Activated naive CD4-positive, alpha-beta T cell treated with anti-CD3 and anti-CD28 coated beads, Interleukin-2, amount 10 ng/mL, durations not matched to agents 7 days and 5 days (primary cell): ENCODE results near the gene COMMD8.
"Not testable (repeated sequence)": the region's sequence is repeated elsewhere in the genome, so short reads cannot be mapped to it uniquely, and the experiment has no call there.

Experiments used
- CTCF ChIA-PET: fragments of 350-600 bp; sonication (Branson Sonifier 250); formaldehyde crosslinking; loops from one replicate; lab custom pipeline; 2021; ENCODE audit warnings: antibody characterized with exemption; lab: Charles Lee
- DNase-seq: peaks from one replicate; pipeline ENCODE4 v3.0.0-alpha.2; 2020
- H3K27ac Mint-ChIP-seq: one replicate; pipeline ENCODE4 v1.8.0; 2021; ENCODE audit warnings: mild to moderate bottlenecking, moderate library complexity, mixed read lengths
- H3K27me3 Mint-ChIP-seq: one replicate; pipeline ENCODE4 v1.8.0; 2021; ENCODE audit warnings: mild to moderate bottlenecking, mixed read lengths
- H3K36me3 Mint-ChIP-seq: one replicate; pipeline ENCODE4 v1.8.0; 2021; ENCODE audit warnings: mixed read lengths
- H3K4me1 Mint-ChIP-seq: one replicate; pipeline ENCODE4 v1.8.0; 2021; ENCODE audit warnings: mixed read lengths
- H3K4me3 Mint-ChIP-seq: one replicate; pipeline ENCODE4 v1.8.0; 2021; ENCODE audit warnings: mild to moderate bottlenecking, moderate library complexity, mixed read lengths
- H3K9me3 Mint-ChIP-seq: one replicate; pipeline ENCODE4 v1.8.0; 2021; ENCODE audit warnings: mixed read lengths

Gene COMMD8

DNA sequence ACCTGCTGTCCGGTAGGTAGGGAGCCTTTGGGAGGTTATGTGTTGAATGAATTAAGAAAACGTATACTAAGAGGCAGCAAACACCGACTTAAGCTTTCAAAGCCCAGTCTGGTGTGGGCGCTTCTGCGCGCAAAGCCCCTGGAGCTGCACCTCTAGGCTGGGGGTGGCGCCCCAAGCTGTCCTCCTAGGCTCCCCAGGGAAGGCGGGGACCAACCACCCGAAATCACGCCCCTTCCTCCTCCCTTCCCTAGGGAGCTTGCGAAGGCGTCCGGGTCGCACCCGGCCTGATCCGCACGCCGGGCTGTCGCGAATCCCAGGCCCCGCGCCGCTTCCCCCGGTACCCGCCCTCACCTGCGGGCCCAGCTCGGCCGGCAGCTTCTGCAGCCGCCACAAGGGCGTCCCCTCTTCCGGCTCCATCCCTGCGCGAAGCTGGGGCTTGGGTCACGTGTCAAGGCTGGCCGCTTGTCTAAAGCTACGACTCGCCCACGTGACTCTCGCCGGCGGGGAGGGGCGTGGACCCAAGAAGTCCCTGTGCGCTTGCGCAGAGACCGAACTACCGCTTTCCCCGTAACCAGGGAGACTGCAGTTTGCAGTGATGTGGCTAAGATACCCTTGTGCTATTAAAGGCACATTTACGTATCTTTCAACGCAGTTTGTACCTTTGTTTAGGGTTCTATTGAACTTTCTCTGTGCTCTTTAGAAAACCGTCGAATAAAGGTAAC lies at the start of gene COMMD8:
TSS of gene COMMD8 (minus strand) at position 468 of the 722 bp plus-strand sequence. CDS start at position 417, 51 bp downstream.
- peak; percentile 98 for DNase-seq
- H3K27me3 Mint-ChIP-seq: no peaks in the 10 kb centered on the region
- peaks cover 27% of the 10 kb centered on the region for H3K4me1 Mint-ChIP-seq

DNA sequence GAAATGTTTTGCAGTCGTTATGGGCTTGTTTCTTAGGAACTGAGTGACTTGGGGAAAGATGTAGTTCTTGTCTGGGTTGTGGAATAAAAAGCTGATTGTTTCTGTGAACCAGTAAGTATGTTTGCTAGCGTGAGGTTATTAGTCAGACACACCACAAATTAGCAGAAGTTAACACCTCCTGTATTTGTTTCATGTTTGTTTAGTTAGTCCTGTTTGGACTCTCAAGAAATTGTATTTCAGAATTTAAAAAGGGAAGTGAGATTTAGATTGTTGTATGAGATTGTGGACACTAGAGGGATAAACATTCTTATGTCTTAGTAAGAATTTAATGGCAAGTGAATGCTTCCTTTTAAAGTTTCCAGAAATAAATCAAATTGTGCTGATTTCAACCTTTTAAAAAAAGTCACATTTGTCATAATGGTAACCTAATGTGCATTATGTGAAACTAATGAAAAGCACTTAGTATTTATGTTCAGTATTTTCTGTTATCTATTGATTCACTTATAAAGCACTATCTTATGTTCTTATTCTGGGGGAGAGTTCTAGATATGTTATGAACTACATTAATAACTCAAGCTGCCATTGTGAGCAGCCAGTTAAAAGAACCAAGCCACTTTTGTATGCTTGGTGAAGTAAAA lies 47.1 kb upstream of the COMMD8 start:
- CTCF ChIA-PET: interaction anchor here (1.1 to 1.5 kb wide), 2 partner anchors 22 to 54 kb away, joined by 3 to 4 read pairs; no protein-coding TSS in a partner anchor

More for the DNA sequence above, at the start of gene COMMD8:
- CTCF ChIA-PET: interaction anchor here (0.6 to 1.5 kb wide), 6 partner anchors 20 to 104 kb away, joined by 3 to 5 read pairs (median 4); partner anchors contain the start of gene ATP10D
- Mint-ChIP-seq H3K27ac (peak within 1 kb of the TSS; percentile 81), H3K36me3 (peaks cover 6% of the 10 kb centered on the region), H3K9me3 (no peaks in the 10 kb centered on the region), H3K4me3 (peak within 1 kb of the TSS; percentile 82)

DNA sequence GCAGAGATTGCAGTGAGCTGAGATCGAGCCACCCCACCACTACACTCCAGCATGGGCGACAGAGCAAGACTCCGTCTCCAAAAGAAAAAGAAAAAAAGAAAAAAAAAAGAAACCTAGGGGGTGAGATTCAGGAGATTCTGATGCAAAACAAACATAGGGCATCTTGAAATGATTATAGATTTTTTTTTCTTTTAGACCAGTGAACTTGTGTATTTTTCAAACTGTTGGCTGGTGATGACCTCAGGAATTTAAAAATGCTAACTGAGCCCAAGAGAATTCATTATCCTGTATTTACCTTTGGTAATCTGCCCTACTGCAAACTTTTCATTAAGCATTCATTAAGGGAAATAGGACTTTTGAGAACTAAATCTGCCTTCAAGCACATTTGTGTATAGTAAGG lies 42.2 kb upstream of the COMMD8 start:
- H3K36me3 Mint-ChIP-seq: no peaks in the 10 kb centered on the region
- H3K27me3 Mint-ChIP-seq: peaks cover 9% of the 10 kb centered on the region
- CTCF ChIA-PET: no interaction called here
- no peak overlapping the region for H3K4me3 Mint-ChIP-seq
- H3K9me3 Mint-ChIP-seq: no peaks in the 10 kb centered on the region
- H3K4me1 Mint-ChIP-seq: no peaks in the 10 kb centered on the region
- H3K27ac Mint-ChIP-seq: no peak overlapping the region
- DNase-seq: no peak

More for the DNA sequence above, 47.1 kb upstream of the COMMD8 start:
- H3K36me3 Mint-ChIP-seq: no peaks in the 10 kb centered on the region
- DNase-seq: no peak
- no peak overlapping the region for H3K27ac Mint-ChIP-seq
- H3K4me3 Mint-ChIP-seq: no peak overlapping the region
- no peaks in the 10 kb centered on the region for H3K9me3 Mint-ChIP-seq
- peaks cover 4% of the 10 kb centered on the region for H3K27me3 Mint-ChIP-seq
- no peaks in the 10 kb centered on the region for H3K4me1 Mint-ChIP-seq

DNA sequence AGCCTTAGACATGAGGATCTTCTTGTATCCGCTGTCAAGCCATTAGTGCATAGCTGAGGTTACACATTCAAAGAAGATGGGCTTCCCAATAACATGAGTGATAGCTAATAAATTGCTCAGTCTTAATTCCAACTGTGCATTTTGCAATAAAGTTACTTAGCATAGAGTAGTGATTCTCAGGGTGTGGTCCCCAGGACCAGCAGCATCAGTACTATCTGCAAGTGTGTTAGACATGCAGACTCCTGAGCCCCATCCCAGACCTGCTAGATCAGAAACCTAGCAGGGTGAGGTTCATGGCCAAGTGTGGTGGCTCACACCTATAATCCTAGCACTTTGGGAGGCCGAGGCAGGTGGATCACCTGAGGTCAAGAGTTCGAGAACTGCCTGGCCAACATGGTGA lies 41.6 kb upstream of the COMMD8 start:
- no peaks in the 10 kb centered on the region for H3K4me1 Mint-ChIP-seq
- DNase-seq: no peak
- no peaks in the 10 kb centered on the region for H3K36me3 Mint-ChIP-seq
- H3K9me3 Mint-ChIP-seq: no peaks in the 10 kb centered on the region
- CTCF ChIA-PET: no interaction called here
- H3K27ac Mint-ChIP-seq: no peak overlapping the region
- peaks cover 9% of the 10 kb centered on the region for H3K27me3 Mint-ChIP-seq
- no peak overlapping the region for H3K4me3 Mint-ChIP-seq

DNA sequence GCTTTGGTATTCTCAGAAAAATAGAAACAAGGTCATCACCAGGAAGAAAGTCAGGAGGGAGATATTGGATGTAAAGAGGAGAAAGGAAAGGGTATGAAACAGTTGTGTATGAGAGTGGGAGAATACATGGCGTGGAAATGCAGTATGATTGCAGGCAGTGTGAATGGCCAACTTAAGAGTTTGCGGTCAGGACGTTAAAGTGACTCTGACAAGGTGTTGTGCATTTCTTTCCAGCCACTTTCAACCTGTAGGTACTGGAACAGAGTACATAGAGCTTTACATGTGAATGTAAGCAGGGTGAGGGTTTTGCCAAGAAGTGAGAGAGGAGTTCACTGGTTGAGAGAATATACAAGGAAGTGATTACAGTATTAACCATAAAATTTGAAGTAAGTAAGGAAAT lies 37.3 kb upstream of the COMMD8 start:
- Mint-ChIP-seq H3K4me1 (no peaks in the 10 kb centered on the region), H3K27ac (no peak overlapping the region), H3K27me3 (peaks cover 6% of the 10 kb centered on the region), H3K9me3 (no peaks in the 10 kb centered on the region), H3K36me3 (no peaks in the 10 kb centered on the region), H3K4me3 (no peak overlapping the region)
- CTCF ChIA-PET: no interaction called here
- DNase-seq: no peak

DNA sequence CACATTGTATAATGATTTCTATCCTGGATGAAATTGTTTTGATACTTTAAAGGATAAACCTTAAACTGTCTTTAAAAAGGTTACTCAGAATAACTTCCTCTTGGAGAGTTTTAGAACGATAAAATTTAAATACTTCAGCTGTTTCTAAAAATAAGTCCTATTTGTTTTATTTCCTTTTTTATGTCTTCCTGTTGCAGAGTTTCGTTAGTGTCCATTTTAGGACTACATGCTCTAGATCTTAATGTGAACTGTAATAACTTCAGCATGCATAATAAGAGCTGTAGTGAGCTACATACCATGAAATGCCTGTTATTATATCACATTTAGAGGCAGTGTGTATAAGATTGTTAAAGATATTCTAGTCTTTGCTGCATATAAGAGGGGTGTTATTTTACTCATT lies 36.2 kb upstream of the COMMD8 start:
- H3K4me1 Mint-ChIP-seq: no peaks in the 10 kb centered on the region
- CTCF ChIA-PET: no interaction called here
- H3K27ac Mint-ChIP-seq: no peak overlapping the region
- no peaks in the 10 kb centered on the region for H3K27me3 Mint-ChIP-seq
- no peak overlapping the region for H3K4me3 Mint-ChIP-seq
- H3K9me3 Mint-ChIP-seq: no peaks in the 10 kb centered on the region
- DNase-seq: no peak
- H3K36me3 Mint-ChIP-seq: no peaks in the 10 kb centered on the region

DNA sequence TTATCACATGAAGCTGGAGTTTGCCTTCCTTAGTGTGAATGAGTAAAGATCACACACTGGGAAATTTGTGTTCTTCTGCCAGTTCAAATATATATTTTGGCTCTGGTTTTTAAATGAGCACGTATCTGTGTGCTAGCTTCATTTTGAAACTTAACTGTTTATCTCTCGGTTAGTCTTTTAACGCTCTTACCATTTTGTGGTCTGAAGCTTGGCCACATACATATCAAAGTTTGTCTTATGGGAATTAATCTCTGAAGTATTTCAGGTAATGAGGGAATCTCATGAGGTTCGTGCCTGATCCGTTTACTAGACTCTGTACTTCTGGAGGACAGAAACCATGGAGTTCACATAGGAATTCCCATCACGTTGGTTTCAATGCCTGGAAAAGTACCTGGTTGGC lies 35.4 kb upstream of the COMMD8 start:
- CTCF ChIA-PET: no interaction called here
- Mint-ChIP-seq H3K27me3 (no peaks in the 10 kb centered on the region), H3K27ac (no peak overlapping the region), H3K4me3 (no peak overlapping the region), H3K4me1 (no peaks in the 10 kb centered on the region), H3K36me3 (no peaks in the 10 kb centered on the region), H3K9me3 (no peaks in the 10 kb centered on the region)
- DNase-seq: no peak

DNA sequence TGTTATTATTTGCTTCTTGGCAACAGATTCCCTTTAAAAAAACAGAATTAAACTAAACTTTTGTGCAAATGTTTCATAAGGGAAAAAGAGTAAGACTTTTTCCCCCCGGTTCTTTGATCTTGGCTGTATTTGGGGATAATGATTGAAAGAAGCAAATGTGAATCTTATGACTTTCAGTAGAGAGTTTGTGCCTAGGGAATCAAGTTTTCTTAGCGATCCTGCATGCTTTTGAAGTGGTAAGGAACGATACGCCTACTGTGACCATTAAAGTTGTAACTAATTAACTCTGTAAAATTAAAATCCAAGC lies 30.6 kb upstream of the COMMD8 start:
- no peak overlapping the region for H3K4me3 Mint-ChIP-seq
- no peaks in the 10 kb centered on the region for H3K9me3 Mint-ChIP-seq
- H3K27me3 Mint-ChIP-seq: no peaks in the 10 kb centered on the region

DNA sequence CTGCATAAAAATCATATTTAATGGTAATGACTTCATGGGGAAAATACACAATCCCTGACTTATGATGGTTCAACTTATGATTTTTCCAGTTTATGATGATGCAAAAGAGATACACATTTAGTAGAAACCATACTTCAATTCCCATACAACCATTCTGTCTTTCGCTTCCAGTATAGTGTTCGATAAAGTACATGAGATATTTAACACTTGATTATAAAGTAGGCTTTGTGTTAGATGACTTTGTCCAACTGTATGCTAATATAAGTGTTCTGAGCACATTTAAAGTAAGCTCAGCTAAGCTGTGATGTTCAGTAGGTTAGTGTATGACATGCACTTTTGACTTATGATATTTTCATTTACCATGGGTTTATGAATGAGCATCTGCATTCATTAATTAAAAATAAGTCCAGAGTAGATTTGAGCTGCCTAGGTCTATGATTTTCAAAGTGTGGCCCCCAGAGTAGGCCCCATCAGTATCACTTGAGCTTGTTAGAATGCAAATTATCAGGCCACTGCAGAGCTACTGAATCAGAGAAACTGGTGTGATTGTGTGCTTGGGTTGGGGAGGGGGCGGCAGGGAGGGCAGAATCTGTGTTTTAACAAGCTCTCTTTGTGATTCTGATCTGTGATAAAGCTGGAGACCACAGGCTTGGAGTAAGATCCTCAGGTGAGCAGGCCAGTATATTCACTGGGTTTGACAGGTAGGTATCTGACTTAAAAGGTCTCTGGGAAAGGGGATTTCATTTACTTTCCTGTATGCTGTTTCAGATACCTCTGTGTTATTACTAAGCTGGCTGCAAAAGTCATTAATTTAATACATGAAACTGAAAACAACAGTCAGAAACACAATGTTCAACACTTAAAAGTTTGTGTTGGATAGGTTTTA lies 30.0 kb upstream of the COMMD8 start:
- DNase-seq: no peak
- no peaks in the 10 kb centered on the region for H3K4me1 Mint-ChIP-seq
- CTCF ChIA-PET: interaction anchor here (1.2 to 2.0 kb wide), 3 partner anchors 9 to 70 kb away, joined by 3 to 5 read pairs (median 4); partner anchors contain the start of gene COMMD8
- H3K9me3 Mint-ChIP-seq: no peaks in the 10 kb centered on the region
- H3K27ac Mint-ChIP-seq: no peak overlapping the region
- no peak overlapping the region for H3K4me3 Mint-ChIP-seq
- H3K27me3 Mint-ChIP-seq: no peaks in the 10 kb centered on the region
- H3K36me3 Mint-ChIP-seq: no peaks in the 10 kb centered on the region

More for the DNA sequence above, 30.6 kb upstream of the COMMD8 start:
- CTCF ChIA-PET: interaction anchor here (1.5 to 2.0 kb wide), 2 partner anchors 10 to 69 kb away, joined by 4 to 5 read pairs; no protein-coding TSS in a partner anchor
- H3K4me1 Mint-ChIP-seq: no peaks in the 10 kb centered on the region
- H3K36me3 Mint-ChIP-seq: no peaks in the 10 kb centered on the region
- no peak overlapping the region for H3K27ac Mint-ChIP-seq
- DNase-seq: no peak

DNA sequence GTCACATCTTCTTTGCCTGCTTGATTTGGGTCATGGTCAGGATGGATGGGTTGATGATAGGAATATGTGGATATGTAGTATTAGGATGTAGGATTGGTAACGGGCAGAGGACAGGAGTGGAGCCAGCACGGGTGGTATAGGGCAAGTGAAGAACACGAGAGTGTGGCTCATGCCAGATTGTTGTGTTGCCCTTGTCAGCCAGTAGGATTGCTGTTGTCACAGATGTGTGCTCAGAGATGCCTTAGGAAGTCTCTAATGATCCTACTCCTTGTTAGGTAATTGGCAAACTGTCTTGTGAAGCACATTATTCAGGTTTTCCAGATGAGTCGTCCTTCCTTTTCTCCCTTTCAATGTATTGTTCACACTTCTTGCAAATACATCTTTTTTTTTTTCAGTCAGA lies 27.0 kb upstream of the COMMD8 start:
- H3K9me3 Mint-ChIP-seq: no peaks in the 10 kb centered on the region
- DNase-seq: peak; percentile 22
- no peak overlapping the region for H3K27ac Mint-ChIP-seq
- H3K36me3 Mint-ChIP-seq: no peaks in the 10 kb centered on the region
- H3K27me3 Mint-ChIP-seq: no peaks in the 10 kb centered on the region
- CTCF ChIA-PET: interaction anchor here (1.2 kb wide), 1 partner anchor 73 kb away, joined by 7 read pairs; no protein-coding TSS in a partner anchor
- peaks cover 8% of the 10 kb centered on the region for H3K4me1 Mint-ChIP-seq
- H3K4me3 Mint-ChIP-seq: no peak overlapping the region

DNA sequence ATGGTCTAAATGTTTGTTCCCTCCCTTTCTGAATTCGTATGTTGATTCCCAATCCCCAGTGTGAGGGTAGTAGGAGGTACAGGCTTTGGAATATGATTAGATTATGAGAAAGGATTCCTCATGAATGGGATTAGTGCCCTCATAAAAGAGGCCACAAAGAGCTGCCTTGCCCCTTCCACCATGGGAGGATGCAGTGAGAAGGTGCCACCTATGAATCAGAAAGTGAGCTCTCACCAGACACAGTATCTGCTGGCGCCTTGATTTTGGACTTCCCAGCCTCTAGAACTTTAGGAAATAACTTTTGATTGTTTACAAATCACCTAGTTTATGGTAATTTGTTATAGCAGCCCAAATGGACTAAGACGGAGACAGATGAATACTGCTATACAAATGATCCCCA lies 25.2 kb upstream of the COMMD8 start:
- CTCF ChIA-PET: interaction anchor here (0.7 kb wide), 1 partner anchor 75 kb away, joined by 3 read pairs; no protein-coding TSS in a partner anchor
- H3K4me3 Mint-ChIP-seq: no peak overlapping the region
- no peaks in the 10 kb centered on the region for H3K9me3 Mint-ChIP-seq
- H3K36me3 Mint-ChIP-seq: no peaks in the 10 kb centered on the region
- DNase-seq: no peak
- H3K27me3 Mint-ChIP-seq: peaks cover 6% of the 10 kb centered on the region
- H3K4me1 Mint-ChIP-seq: peaks cover 25% of the 10 kb centered on the region
- no peak overlapping the region for H3K27ac Mint-ChIP-seq

DNA sequence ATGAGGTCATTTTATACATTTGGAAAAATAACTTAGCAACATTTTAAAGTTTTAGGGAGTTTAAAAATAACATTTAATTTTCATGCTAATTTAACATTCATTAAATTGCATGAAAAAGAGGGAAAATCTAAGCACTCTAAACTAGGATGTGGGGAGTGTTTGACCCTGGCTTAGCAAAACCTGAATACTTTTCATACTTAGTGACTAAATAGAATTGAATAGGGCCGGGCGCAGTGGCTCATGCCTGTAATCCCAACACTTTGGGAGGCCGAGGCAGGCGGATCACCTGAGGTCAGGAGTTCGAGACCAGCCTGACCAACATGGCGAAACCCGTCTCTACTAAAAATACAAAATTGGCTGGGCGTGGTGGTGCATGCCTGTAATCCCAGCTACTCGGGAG lies 23.2 kb upstream of the COMMD8 start:
- CTCF ChIA-PET, DNase-seq, H3K36me3 Mint-ChIP-seq, H3K27me3 Mint-ChIP-seq, H3K9me3 Mint-ChIP-seq, H3K4me3 Mint-ChIP-seq, H3K27ac Mint-ChIP-seq: not testable (repeated sequence)
- peaks cover 25% of the 10 kb centered on the region for H3K4me1 Mint-ChIP-seq

DNA sequence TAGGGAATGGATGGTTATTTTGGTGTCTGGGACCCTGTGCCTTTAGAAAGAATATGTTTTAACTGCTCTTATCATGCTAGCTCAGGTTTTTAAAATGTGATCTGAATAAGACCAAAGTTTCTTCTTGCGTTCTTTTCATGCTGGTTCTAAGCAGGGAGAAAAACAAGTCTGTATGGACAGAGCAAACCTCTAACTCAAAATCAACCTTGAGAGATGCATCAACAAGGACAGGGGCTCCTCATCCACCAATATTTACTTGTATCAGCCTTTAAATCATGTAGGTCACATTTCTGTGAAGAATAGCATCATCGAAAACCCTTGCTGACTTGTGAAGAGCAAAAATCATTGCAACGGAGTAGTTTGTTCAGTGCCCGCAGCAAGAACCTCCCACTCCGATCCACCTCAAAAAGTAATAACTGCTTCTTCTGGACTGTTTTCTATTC lies 22.8 kb upstream of the COMMD8 start:
- DNase-seq: no peak
- Mint-ChIP-seq H3K36me3 (no peaks in the 10 kb centered on the region), H3K4me1 (peaks cover 25% of the 10 kb centered on the region), H3K27me3 (peaks cover 6% of the 10 kb centered on the region), H3K4me3 (peak overlapping the region; percentile 94), H3K9me3 (no peaks in the 10 kb centered on the region), H3K27ac (no peak overlapping the region)
- CTCF ChIA-PET: no interaction called here

DNA sequence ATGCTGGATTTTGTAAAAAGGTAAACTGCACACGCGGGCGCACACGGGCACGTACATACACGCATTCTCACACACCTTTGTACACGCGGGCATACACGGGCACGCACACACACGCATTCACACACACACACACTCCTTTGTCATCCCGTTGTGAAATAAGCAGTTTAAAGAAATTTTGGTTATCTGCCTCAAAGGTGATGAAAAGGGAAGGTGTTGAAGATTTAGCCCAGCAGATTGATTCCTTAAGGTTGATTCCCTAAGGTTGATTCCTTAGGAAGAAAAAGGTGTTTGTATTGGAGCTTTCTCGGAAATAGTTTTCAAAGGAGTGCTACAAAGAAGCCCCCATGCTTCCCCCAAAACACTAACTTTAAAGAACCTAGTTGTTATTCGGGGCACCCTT lies 22.3 kb upstream of the COMMD8 start:
- H3K4me1 Mint-ChIP-seq: peaks cover 25% of the 10 kb centered on the region

More for the DNA sequence above, 22.3 kb upstream of the COMMD8 start:
- DNase-seq: no peak
- H3K4me3 Mint-ChIP-seq: peak overlapping the region; percentile 94
- no peaks in the 10 kb centered on the region for H3K9me3 Mint-ChIP-seq
- CTCF ChIA-PET: interaction anchor here (1.1 kb wide), 1 partner anchor 22 kb away, joined by 5 read pairs; the partner anchor contains the start of gene COMMD8
- no peaks in the 10 kb centered on the region for H3K36me3 Mint-ChIP-seq
- no peak overlapping the region for H3K27ac Mint-ChIP-seq
- peaks cover 6% of the 10 kb centered on the region for H3K27me3 Mint-ChIP-seq
